ENCODE results near the gene CISD1.

- no peak for TF ChIP-seq CTCF (IDR thresholded peaks at IDR 0.05)
- TF ChIP-seq EP300 (IDR thresholded peaks at IDR 0.05), result no peak
Observed at GRCh38 chr10:58220769-58221451, 48.1 kb upstream of the CISD1 start.
